A549 (cell line): Measurements from ENCODE around the gene ZNF622.

Experiments
- CBX8 ChIP-seq: fragments of 200-600 bp; sonication (generic); IDR thresholded peaks from 2 replicates; pipeline ENCODE4 v1.6.1; 2016
- EP300 ChIP-seq, 2 experiments: fragments of >200 bp; sonication (Bioruptor Twin); formaldehyde crosslinking; IDR thresholded peaks; 2 replicates in 1 of 2; 3 replicates in 1 of 2; pipeline ENCODE4 v1.6.1; 2016 to 2017
- FOSL2 ChIP-seq, 2 experiments: fragments of 450-650 bp in 1 of 2; fragments of >200 bp in 1 of 2; sonication (Bioruptor Twin) in 1 of 2; formaldehyde crosslinking; IDR thresholded peaks; 2 replicates each; pipeline versions ENCODE4 v1.5.0 to v1.6.1; 2016 to 2020; ENCODE audit warnings: mild to moderate bottlenecking in 1 of 2, moderate library complexity in 1 of 2
- FOXS1 ChIP-seq: fragments of 250-450 bp; sonication (Bioruptor Pico); IDR thresholded peaks from 2 replicates; pipeline ENCODE4 v1.5.0; 2020; ENCODE audit warnings: mild to moderate bottlenecking, moderate library complexity
- MYC ChIP-seq: IDR thresholded peaks from 2 replicates; pipeline ENCODE4 v1.6.1; 2012; ENCODE audit warnings: mild to moderate bottlenecking, inconsistent platforms, low read length, improper control_type of control experiment, borderline replicate concordance
- NFE2L2 ChIP-seq: fragments of 150-350 bp; conservative IDR thresholded peaks from 2 replicates; pipeline ENCODE4 v1.6.1; 2014; ENCODE audit warnings: low read length
- POLR2A ChIP-seq: IDR thresholded peaks from 2 replicates; pipeline ENCODE4 v1.6.1; 2012; ENCODE audit warnings: mild to moderate bottlenecking, low read length
- RFX5 ChIP-seq: fragments of 450-650 bp; IDR thresholded peaks from 2 replicates; pipeline ENCODE4 v1.7.1; 2014; ENCODE audit warnings: antibody characterized with exemption, mild to moderate bottlenecking, moderate library complexity
- SREBF2 ChIP-seq: fragments of 450-650 bp; IDR thresholded peaks from 2 replicates; pipeline ENCODE4 v1.6.1; 2014; ENCODE audit warnings: mild to moderate bottlenecking, moderate library complexity
- TF ChIP-seq, protein P1 (sequence below): fragments of >200 bp; sonication (Bioruptor Twin); formaldehyde crosslinking; IDR thresholded peaks from 3 replicates; pipeline ENCODE4 v1.5.1; 2016
- TF ChIP-seq, protein P2 (sequence below): fragments of 250-450 bp; sonication (Bioruptor Pico); IDR thresholded peaks from 2 replicates; pipeline ENCODE4 v1.5.0; 2020; ENCODE audit warnings: low read depth, mild to moderate bottlenecking, moderate library complexity
- TF ChIP-seq, protein P3 (sequence below): IDR thresholded peaks from 2 replicates; pipeline ENCODE4 v1.6.1; 2012
- TF ChIP-seq, protein P4 (sequence below): IDR thresholded peaks from 2 replicates; pipeline ENCODE4 v1.6.1; 2012

GRCh38 chr5:16437977-16438376 is 27.6 kb downstream of the ZNF622 start:
- TF ChIP-seq, protein P1, sequence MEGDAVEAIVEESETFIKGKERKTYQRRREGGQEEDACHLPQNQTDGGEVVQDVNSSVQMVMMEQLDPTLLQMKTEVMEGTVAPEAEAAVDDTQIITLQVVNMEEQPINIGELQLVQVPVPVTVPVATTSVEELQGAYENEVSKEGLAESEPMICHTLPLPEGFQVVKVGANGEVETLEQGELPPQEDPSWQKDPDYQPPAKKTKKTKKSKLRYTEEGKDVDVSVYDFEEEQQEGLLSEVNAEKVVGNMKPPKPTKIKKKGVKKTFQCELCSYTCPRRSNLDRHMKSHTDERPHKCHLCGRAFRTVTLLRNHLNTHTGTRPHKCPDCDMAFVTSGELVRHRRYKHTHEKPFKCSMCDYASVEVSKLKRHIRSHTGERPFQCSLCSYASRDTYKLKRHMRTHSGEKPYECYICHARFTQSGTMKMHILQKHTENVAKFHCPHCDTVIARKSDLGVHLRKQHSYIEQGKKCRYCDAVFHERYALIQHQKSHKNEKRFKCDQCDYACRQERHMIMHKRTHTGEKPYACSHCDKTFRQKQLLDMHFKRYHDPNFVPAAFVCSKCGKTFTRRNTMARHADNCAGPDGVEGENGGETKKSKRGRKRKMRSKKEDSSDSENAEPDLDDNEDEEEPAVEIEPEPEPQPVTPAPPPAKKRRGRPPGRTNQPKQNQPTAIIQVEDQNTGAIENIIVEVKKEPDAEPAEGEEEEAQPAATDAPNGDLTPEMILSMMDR = peak; percentile 24; the same call in 2 of the 3 replicates
- TF ChIP-seq FOXS1 (CRISPR knock-in tag) (no peak), EP300 (IDR thresholded peaks at IDR 0.05) (no peak), CBX8 (no peak), FOSL2 (IDR thresholded peaks at IDR 0.05) (no peak), FOSL2 (CRISPR knock-in tag; IDR thresholded peaks at IDR 0.05) (no peak), MYC (no peak), NFE2L2 (no peak), POLR2A (no peak), SREBF2 (no peak), RFX5 (no peak)
- TF ChIP-seq, protein P2, sequence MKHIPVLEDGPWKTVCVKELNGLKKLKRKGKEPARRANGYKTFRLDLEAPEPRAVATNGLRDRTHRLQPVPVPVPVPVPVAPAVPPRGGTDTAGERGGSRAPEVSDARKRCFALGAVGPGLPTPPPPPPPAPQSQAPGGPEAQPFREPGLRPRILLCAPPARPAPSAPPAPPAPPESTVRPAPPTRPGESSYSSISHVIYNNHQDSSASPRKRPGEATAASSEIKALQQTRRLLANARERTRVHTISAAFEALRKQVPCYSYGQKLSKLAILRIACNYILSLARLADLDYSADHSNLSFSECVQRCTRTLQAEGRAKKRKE (CRISPR knock-in tag) = no peak
- TF ChIP-seq, protein P3, sequence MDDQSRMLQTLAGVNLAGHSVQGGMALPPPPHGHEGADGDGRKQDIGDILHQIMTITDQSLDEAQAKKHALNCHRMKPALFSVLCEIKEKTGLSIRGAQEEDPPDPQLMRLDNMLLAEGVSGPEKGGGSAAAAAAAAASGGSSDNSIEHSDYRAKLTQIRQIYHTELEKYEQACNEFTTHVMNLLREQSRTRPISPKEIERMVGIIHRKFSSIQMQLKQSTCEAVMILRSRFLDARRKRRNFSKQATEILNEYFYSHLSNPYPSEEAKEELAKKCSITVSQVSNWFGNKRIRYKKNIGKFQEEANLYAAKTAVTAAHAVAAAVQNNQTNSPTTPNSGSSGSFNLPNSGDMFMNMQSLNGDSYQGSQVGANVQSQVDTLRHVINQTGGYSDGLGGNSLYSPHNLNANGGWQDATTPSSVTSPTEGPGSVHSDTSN = no peak
- TF ChIP-seq, protein P4, sequence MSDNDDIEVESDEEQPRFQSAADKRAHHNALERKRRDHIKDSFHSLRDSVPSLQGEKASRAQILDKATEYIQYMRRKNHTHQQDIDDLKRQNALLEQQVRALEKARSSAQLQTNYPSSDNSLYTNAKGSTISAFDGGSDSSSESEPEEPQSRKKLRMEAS = no peak
